ENCODE data around the gene PALM2AKAP2. TPM values are rescaled to one million over a fixed set of nuclear protein-coding genes. Genes with fewer than 3 reads are reported as not detected.

Gene PALM2AKAP2
- total and polyA plus RNA-seq, 10 of the 15 experiments (the other 5 are each of a cell fraction or from before 2014, with no cell fraction given) = 0.01 TPM; not detected in 9

- in situ Hi-C loops (cut with MboI) (no loop called here), intact Hi-C loops (cut with micrococcal nuclease; ENCODE audit: unreplicated experiment) (no loop called here)
- no TSS peak for BruUV-seq (replicated peaks)
- FAIRE-seq (no peak), ATAC-seq (no peak), DNase-seq (ENCODE audit: low read depth, low spot score) (no peak)
- no peak overlapping the region for H3K9ac ChIP-seq (ENCODE audit: control insufficient read depth, insufficient read depth, low read length)
- ChIA-PET POLR2A (no interaction called here), RAD21 (ENCODE audit: unreplicated experiment) (no interaction called here), SMC1A (ENCODE audit: uncharacterized antibody, unreplicated experiment) (no interaction called here), CTCF (no interaction called here)
- peaks cover 0 to 3% of the 10 kb centered on the region in 2 experiments; a peak in 2 of 4 replicates for H3K27me3 ChIP-seq (replicated peaks in 1 of 2; ENCODE audit: control insufficient read depth in 2 of 2, insufficient read depth in 2 of 2, low read length in 1 of 2)
- H3K79me2 ChIP-seq (ENCODE audit: control insufficient read depth, insufficient read depth, low read length) = no peaks in the 10 kb centered on the region
- H4K20me1 ChIP-seq (ENCODE audit: control insufficient read depth, insufficient read depth) = no peaks in the 10 kb centered on the region
- no peaks in the 10 kb centered on the region for H3K36me3 ChIP-seq (ENCODE audit: control insufficient read depth in 2 of 2, insufficient read depth in 2 of 2, low read length in 1 of 2)
- no peak overlapping the region for H3K27ac ChIP-seq (ENCODE audit: control insufficient read depth, insufficient read depth)
- H3K4me2 ChIP-seq (ENCODE audit: control insufficient read depth, insufficient read depth) = no peak overlapping the region
- H3K9me3 ChIP-seq (replicated peaks; ENCODE audit: control insufficient read depth, insufficient read depth, low read length) = no peaks in the 10 kb centered on the region
- H3K4me3 ChIP-seq = no peak overlapping the region
- no peak for TF ChIP-seq BMI1 (IDR thresholded peaks at IDR 0.05; ENCODE audit: borderline replicate concordance)
- TF ChIP-seq FOXK2 (IDR thresholded peaks at IDR 0.05) = no peak
- TF ChIP-seq NRF1 (conservative IDR thresholded peaks at IDR 0.05; ENCODE audit: low read depth, low read length) = no peak
- no peak for TF ChIP-seq ZBTB33 (IDR thresholded peaks at IDR 0.05)
- no peak for TF ChIP-seq SMAD1 (IDR thresholded peaks at IDR 0.05; ENCODE audit: low read depth, partially characterized antibody)
- TF ChIP-seq SP1 (IDR thresholded peaks at IDR 0.05; ENCODE audit: low read depth, low read length) = no peak
- TF ChIP-seq POLR2A (IDR thresholded peaks at IDR 0.05; ENCODE audit: low read depth, low read length) = no peak
- no peak for TF ChIP-seq GABPA (IDR thresholded peaks at IDR 0.05; ENCODE audit: low read depth)
- H2AFZ ChIP-seq (ENCODE audit: control insufficient read depth, low read depth, low read length) = no peak overlapping the region
- no peaks in the 10 kb centered on the region for H3K4me1 ChIP-seq (ENCODE audit: control insufficient read depth, insufficient read depth, low read length)
- WGBS (ENCODE audit: insufficient coverage, insufficient replicate concordance, low lambda C conversion rate, missing lambda C conversion rate) = 0% methylated on average over 1 of the region's 1 CpG
Measured at GRCh38 chr9:109796078-109796477, 16.1 kb downstream of the PALM2AKAP2 start.

GRCh38 chr9:109797006-109797405 is 17.0 kb downstream of the PALM2AKAP2 start:
- intact Hi-C loops (cut with micrococcal nuclease; ENCODE audit: unreplicated experiment) (no loop called here), in situ Hi-C loops (cut with MboI) (no loop called here)
- H3K4me3 ChIP-seq = no peak overlapping the region
- SMC1A ChIA-PET (ENCODE audit: uncharacterized antibody, unreplicated experiment) = no interaction called here
- CTCF ChIA-PET = no interaction called here
- peaks cover 0 to 3% of the 10 kb centered on the region in 2 experiments; a peak in 2 of 4 replicates for H3K27me3 ChIP-seq (replicated peaks in 1 of 2; ENCODE audit: control insufficient read depth in 2 of 2, insufficient read depth in 2 of 2, low read length in 1 of 2)
- RAD21 ChIA-PET (ENCODE audit: unreplicated experiment) = no interaction called here
- no peaks in the 10 kb centered on the region for H3K9me3 ChIP-seq (replicated peaks; ENCODE audit: control insufficient read depth, insufficient read depth, low read length)
- 0% methylated on average over 3 of the region's 3 CpGs for WGBS (ENCODE audit: insufficient coverage, insufficient replicate concordance, low lambda C conversion rate, missing lambda C conversion rate)
- BruUV-seq (replicated peaks) = no TSS peak
- H3K4me2 ChIP-seq (ENCODE audit: control insufficient read depth, insufficient read depth) = no peak overlapping the region
- no peak overlapping the region for H2AFZ ChIP-seq (ENCODE audit: control insufficient read depth, low read depth, low read length)
- no peaks in the 10 kb centered on the region for H3K4me1 ChIP-seq (ENCODE audit: control insufficient read depth, insufficient read depth, low read length)
- no peaks in the 10 kb centered on the region for H3K36me3 ChIP-seq (ENCODE audit: control insufficient read depth in 2 of 2, insufficient read depth in 2 of 2, low read length in 1 of 2)
- ATAC-seq (no peak), DNase-seq (ENCODE audit: low read depth, low spot score) (no peak), FAIRE-seq (no peak)
- H3K79me2 ChIP-seq (ENCODE audit: control insufficient read depth, insufficient read depth, low read length) = no peaks in the 10 kb centered on the region
- POLR2A ChIA-PET = no interaction called here
- H3K27ac ChIP-seq (ENCODE audit: control insufficient read depth, insufficient read depth) = no peak overlapping the region
- H3K9ac ChIP-seq (ENCODE audit: control insufficient read depth, insufficient read depth, low read length) = no peak overlapping the region
- H4K20me1 ChIP-seq (ENCODE audit: control insufficient read depth, insufficient read depth) = no peaks in the 10 kb centered on the region
- TF ChIP-seq KDM1A (IDR thresholded peaks at IDR 0.05; ENCODE audit: borderline replicate concordance) = no peak
- no peak for TF ChIP-seq MEF2A (IDR thresholded peaks at IDR 0.05; ENCODE audit: insufficient read depth, low read depth, low read length)
- no peak for TF ChIP-seq GATAD2B (conservative IDR thresholded peaks at IDR 0.05; ENCODE audit: low read depth)
- TF ChIP-seq EZH2 (IDR thresholded peaks at IDR 0.05; ENCODE audit: borderline replicate concordance, control insufficient read depth, low read depth, low read length) = no peak
- no peak for TF ChIP-seq PAX8 (IDR thresholded peaks at IDR 0.05)
- no peak for TF ChIP-seq CBX5 (IDR thresholded peaks at IDR 0.05; ENCODE audit: low read depth)
- TF ChIP-seq BCLAF1 (IDR thresholded peaks at IDR 0.05) = no peak
